A549 (cell line): ENCODE data around the gene CACUL1. TPM values are rescaled to one million over a fixed set of nuclear protein-coding genes. Genes with fewer than 3 reads are reported as not detected.
"Not testable (repeated sequence)": the region's sequence is repeated elsewhere in the genome, so short reads cannot be mapped to it uniquely, and the experiment has no call there.

ENCODE experiments used
- ATAC-seq, 2 experiments: fragments of 200-7000 bp in 1 of 2; fragments of >200 bp in 1 of 2; cut with Nextera tagmentation in 1 of 2; cut with Tn5 transposase in 1 of 2; 3 replicates each; pipeline versions ENCODE4 v1.8.0 to v1.9.1; 2018 to 2020; ENCODE audit warnings: mild to moderate bottlenecking in 1 of 2, moderate library complexity in 1 of 2
- CTCF ChIA-PET: fragments of 300-600 bp; sonication (Branson Sonifier 250); formaldehyde crosslinking; extraction: SDS; loops from one replicate; lab custom pipeline; 2021; ENCODE audit warnings: antibody characterized with exemption, inconsistent platforms; lab: Yijun Ruan, JAX
- POLR2A ChIA-PET: fragments of 350-600 bp; formaldehyde crosslinking; extraction: SDS; loops from one replicate; lab custom pipeline; 2021; ENCODE audit warnings: antibody characterized with exemption, inconsistent platforms; lab: Yijun Ruan, JAX
- DNase-seq, 2 experiments: peaks; one replicate each; pipeline versions ENCODE4 v3.0.0 to v3.0.0-alpha.2; 2011 to 2016; ENCODE audit warnings: low read depth in 1 of 2, low spot score in 1 of 2
- FAIRE-seq: peaks from 2 replicates; lab custom pipeline; 2011; peaks lifted over from hg19 to GRCh38; lab: Jason Lieb, UNC
- H3K27ac ChIP-seq, 2 experiments: fragments of >200 bp; sonication (Bioruptor Twin); formaldehyde crosslinking; 3 replicates each; pipeline ENCODE4 v1.5.1; 2016 to 2017
- H3K4me1 ChIP-seq: fragments of >200 bp; sonication (Bioruptor Twin); formaldehyde crosslinking; 3 replicates; pipeline ENCODE4 v1.6.1; 2016
- H3K4me2 ChIP-seq: fragments of >200 bp; sonication (Bioruptor Twin); formaldehyde crosslinking; 3 replicates; pipeline ENCODE4 v1.6.1; 2016
- H3K4me3 ChIP-seq: fragments of >200 bp; sonication (Bioruptor Twin); formaldehyde crosslinking; 3 replicates; pipeline ENCODE4 v1.5.1; 2016
- H3K9me3 ChIP-seq: fragments of >200 bp; sonication (Bioruptor Twin); formaldehyde crosslinking; 3 replicates; pipeline ENCODE4 v1.6.1; 2016
- ATOH8 ChIP-seq: fragments of 250-450 bp; sonication (Bioruptor Pico); IDR thresholded peaks from 2 replicates; pipeline ENCODE4 v1.5.0; 2020; ENCODE audit warnings: low read depth, mild to moderate bottlenecking, moderate library complexity
- CTCF ChIP-seq: fragments of >200 bp; sonication (Bioruptor Twin); formaldehyde crosslinking; IDR thresholded peaks from 3 replicates; pipeline ENCODE4 v1.5.1; 2016
- FOSL2 ChIP-seq, 2 experiments: fragments of 450-650 bp in 1 of 2; fragments of >200 bp in 1 of 2; sonication (Bioruptor Twin) in 1 of 2; formaldehyde crosslinking; IDR thresholded peaks; 2 replicates each; pipeline versions ENCODE4 v1.5.0 to v1.6.1; 2016 to 2020; ENCODE audit warnings: mild to moderate bottlenecking in 1 of 2, moderate library complexity in 1 of 2
- HEYL ChIP-seq: fragments of 250-450 bp; sonication (Bioruptor Pico); IDR thresholded peaks from 2 replicates; pipeline ENCODE4 v1.8.0; 2021; ENCODE audit warnings: mild to moderate bottlenecking, moderate library complexity
- JUNB ChIP-seq: fragments of >200 bp; sonication (Bioruptor Twin); formaldehyde crosslinking; IDR thresholded peaks from 2 replicates; pipeline ENCODE4 v1.6.1; 2016
- NR3C1 ChIP-seq: fragments of >200 bp; sonication (Bioruptor Twin); formaldehyde crosslinking; IDR thresholded peaks from 3 replicates; pipeline ENCODE4 v1.6.1; 2017
- RAD21 ChIP-seq, 2 experiments: fragments of >200 bp in 1 of 2; sonication (Bioruptor Twin) in 1 of 2; formaldehyde crosslinking in 1 of 2; IDR thresholded peaks in 1 of 2; conservative IDR thresholded peaks in 1 of 2; 2 replicates in 1 of 2; 3 replicates in 1 of 2; pipeline ENCODE4 v1.6.1; 2012 to 2018; ENCODE audit warnings: inconsistent platforms in 1 of 2
- SMC3 ChIP-seq: fragments of >200 bp; sonication (Bioruptor Twin); formaldehyde crosslinking; IDR thresholded peaks from 3 replicates; pipeline ENCODE4 v1.6.1; 2018; ENCODE audit warnings: inconsistent platforms
- TP53 ChIP-seq: fragments of 250-450 bp; sonication (Bioruptor Pico); IDR thresholded peaks from 2 replicates; pipeline ENCODE4 v1.5.0; 2021; ENCODE audit warnings: mild to moderate bottlenecking, moderate library complexity
- USF2 ChIP-seq: fragments of 450-650 bp; IDR thresholded peaks from 2 replicates; pipeline ENCODE4 v1.6.1; 2014; ENCODE audit warnings: antibody characterized with exemption
- WGBS: methylation state at CpG from one replicate; pipeline ENCODE4 v1.1.6; 2017; ENCODE audit errors: missing lambda C conversion rate; 5-methylcytosine and 5-hydroxymethylcytosine counted together
- polyA plus RNA-seq, 4 experiments: library from polyadenylated mRNA; depleted of rRNA in 3 of 4; stranded (reverse); fragments of >200 nt; fragmentation: RNase III in 1 of 4; extraction: RNeasy Plus Mini Kit Qiagen cat#74134 plus additional on column Dnase treatment in 1 of 4; gene quantifications; 2 replicates in 3 of 4; 3 replicates in 1 of 4; pipeline ENCODE4 v1.2.3, GENCODE V29; 2011 to 2017

The CACUL1 gene
- polyA plus RNA-seq, 2 of the 4 experiments (the other 2 are of a cell fraction): 8.7 to 15.6 TPM

- FAIRE-seq (no peak), DNase-seq (peak in 1 of 2 experiments; percentile 17), ATAC-seq (peak; percentile 57 to 71; a peak in 3 of 6 replicates)
- Histone ChIP-seq H3K4me1 (peaks cover 23% of the 10 kb centered on the region), H3K9me3 (no peaks in the 10 kb centered on the region), H3K4me3 (no peak overlapping the region), H3K4me2 (no peak overlapping the region), H3K27ac (no peak overlapping the region)
- POLR2A ChIA-PET: no interaction called here
- TF ChIP-seq SMC3 (peak; percentile 39), RAD21 (conservative IDR thresholded peaks at IDR 0.05 in 1 of 2, IDR thresholded peaks at IDR 0.05 in 1 of 2) (peak; percentile 60 to 74), HEYL (no peak), CTCF (peak; percentile 33; the same call in 1 of the 3 replicates)
- WGBS: 57% methylated on average over 4 of the region's 4 CpGs
- CTCF ChIA-PET: interaction anchor here (0.5 to 2.7 kb wide), 8 partner anchors 19 to 237 kb away, joined by 3 to 16 read pairs (median 4); partner anchors contain the start of genes CACUL1 and PRLHR
Observed at GRCh38 chr10:118800920-118801319, 46.1 kb upstream of the CACUL1 start.

- Histone ChIP-seq H3K4me2 (no peak overlapping the region), H3K4me3 (no peak overlapping the region), H3K4me1 (peaks cover 23% of the 10 kb centered on the region), H3K27ac (peak overlapping the region in 1 of 2 experiments; percentile 10; a peak in 1 of 6 replicates), H3K9me3 (no peaks in the 10 kb centered on the region; the same call in 2 of the 3 replicates)
- FAIRE-seq (no peak), ATAC-seq (peak in 1 of 2 experiments; percentile 55; a peak in 2 of 6 replicates), DNase-seq (peak in 1 of 2 experiments; percentile 24)
- 21% methylated on average over 3 of the region's 3 CpGs for WGBS
- CTCF ChIA-PET: interaction anchor here (0.7 to 2.7 kb wide), 10 partner anchors 15 to 340 kb away, joined by 3 to 16 read pairs (median 3); no protein-coding TSS in a partner anchor
- POLR2A ChIA-PET: no interaction called here
- TF ChIP-seq JUNB (0 out of 2 replicates have a peak, but pooled peaks have one; percentile 17), ATOH8 (no peak)
Observed at GRCh38 chr10:118799777-118800176, 45.0 kb upstream of the CACUL1 start.

GRCh38 chr10:118798231-118798662 is 43.5 kb upstream of the CACUL1 start:
- DNase-seq (peak; percentile 24 to 53), ATAC-seq (peak; percentile 84 to 90), FAIRE-seq (no peak)
- no peak for TF ChIP-seq FOSL2 (IDR thresholded peaks at IDR 0.05)
- 0 out of 2 replicates have a peak, but pooled peaks have one; percentile 37 for TF ChIP-seq FOSL2 (CRISPR knock-in tag; IDR thresholded peaks at IDR 0.05)
- no peak for TF ChIP-seq NR3C1
- 4% methylated on average over 3 of the region's 3 CpGs for WGBS
- Histone ChIP-seq H3K4me2 (peak overlapping the region; percentile 19; the same call in 2 of the 3 replicates), H3K4me3 (no peak overlapping the region), H3K9me3 (no peaks in the 10 kb centered on the region; the same call in 2 of the 3 replicates), H3K27ac (no peak overlapping the region), H3K4me1 (peaks cover 23% of the 10 kb centered on the region)
- ChIA-PET CTCF (interaction anchor here (0.6 kb wide), 1 partner anchor 379 kb away, joined by 4 read pairs; no protein-coding TSS in a partner anchor), POLR2A (interaction anchor here (1.2 kb wide), 1 partner anchor 43 kb away, joined by 3 read pairs; the partner anchor contains the start of gene CACUL1)

- POLR2A ChIA-PET, ATAC-seq, DNase-seq, H3K4me3 ChIP-seq, H3K9me3 ChIP-seq, H3K4me2 ChIP-seq, FAIRE-seq, CTCF ChIA-PET, H3K27ac ChIP-seq: not testable (repeated sequence)
- WGBS: 70% methylated on average over 7 of the region's 7 CpGs
- H3K4me1 ChIP-seq: peaks cover 22% of the 10 kb centered on the region
Observed at GRCh38 chr10:118794971-118795370, 40.2 kb upstream of the CACUL1 start.

- WGBS: 55% methylated on average over 5 of the region's 6 CpGs
- Histone ChIP-seq H3K27ac (no peak overlapping the region), H3K4me1 (peaks cover 8% of the 10 kb centered on the region), H3K4me2 (no peak overlapping the region), H3K4me3 (no peak overlapping the region), H3K9me3 (no peaks in the 10 kb centered on the region; the same call in 2 of the 3 replicates)
- DNase-seq (peak in 1 of 2 experiments; percentile 17), FAIRE-seq (no peak), ATAC-seq (no peak)
- CTCF ChIA-PET: no interaction called here
- POLR2A ChIA-PET: no interaction called here
- no peak for TF ChIP-seq TP53 (CRISPR knock-in tag)
- TF ChIP-seq USF2: peak; percentile 42; the same call in 1 of the 2 replicates
Observed at GRCh38 chr10:118793545-118793944, 38.8 kb upstream of the CACUL1 start.
